IPS-18c (cell line): ENCODE measurements around the gene MT1G.
A peak's percentile ranks its signal among the peaks of the same experiment; 100 is the strongest.
"Not testable (repeated sequence)": the region's sequence is repeated elsewhere in the genome, so short reads cannot be mapped to it uniquely, and the experiment has no call there.

Experiments
- H3K4me3 ChIP-seq: 2 replicates; pipeline ENCODE4 v1.7.0; 2013; ENCODE audit warnings: low read depth, mild to moderate bottlenecking, low read length, moderate library complexity; ENCODE audit not compliant: insufficient read depth
- H3K9me3 ChIP-seq: one replicate; pipeline ENCODE4 v1.6.1; 2013; ENCODE audit warnings: mild to moderate bottlenecking, low read length, moderate library complexity; ENCODE audit not compliant: control insufficient read depth, insufficient read depth

MT1G gene

GRCh38 chr16:56632848-56633365 lies 35.0 kb downstream of the MT1G start:
- Histone ChIP-seq H3K9me3 (no peaks in the 10 kb centered on the region), H3K4me3 (peak overlapping the region; percentile 38; the same call in 1 of the 2 replicates)

GRCh38 chr16:56632156-56632847 lies 35.6 kb downstream of the MT1G start, which contains the start of gene MT1M:
Gene MT1M, plus strand, starts transcription at chr16:56632659. Its CDS starts 73 bp downstream, at chr16:56632732.
- H3K4me3 ChIP-seq = peak within 1 kb of the TSS; percentile 38
- H3K9me3 ChIP-seq = no peaks in the 10 kb centered on the region

DNA sequence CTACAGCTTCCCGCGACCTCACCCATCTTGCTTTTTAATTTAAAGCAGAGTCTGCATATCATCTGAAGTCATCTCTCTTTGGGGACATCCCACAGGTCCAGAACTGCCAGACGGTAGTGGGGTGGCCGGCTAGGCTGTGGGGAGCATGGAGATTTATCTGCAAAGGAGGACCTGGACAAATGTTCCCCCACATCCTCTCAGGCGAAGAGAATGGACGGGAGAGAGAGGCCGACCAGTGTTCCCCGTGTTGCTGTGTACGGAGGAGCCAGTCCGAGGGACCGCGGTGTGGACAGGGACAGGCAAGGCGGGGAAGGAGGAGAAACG lies 36.1 kb downstream of the MT1G start:
- Histone ChIP-seq H3K4me3 (peak overlapping the region; percentile 38), H3K9me3 (no peaks in the 10 kb centered on the region)

DNA sequence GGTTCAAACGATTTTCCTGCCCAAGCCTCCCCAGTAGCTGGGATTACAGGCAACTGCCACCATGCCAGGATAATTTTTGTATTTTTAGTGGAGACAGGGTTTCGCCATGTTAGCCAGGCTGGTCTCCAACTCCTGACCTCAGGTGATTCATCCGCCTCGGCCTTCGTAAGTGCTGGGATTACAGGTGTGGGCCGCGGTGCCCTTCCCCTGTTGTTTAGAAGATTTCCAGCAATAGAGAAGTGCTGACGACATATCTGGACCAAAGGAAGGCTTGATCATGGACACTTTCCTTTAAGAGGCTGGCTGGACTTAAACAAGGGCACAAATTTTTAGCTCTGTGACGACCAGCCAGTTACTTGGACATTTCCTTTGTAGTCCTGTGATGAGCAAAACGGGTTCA lies 36.7 kb downstream of the MT1G start:
- no peak overlapping the region for H3K4me3 ChIP-seq
- H3K9me3 ChIP-seq = no peaks in the 10 kb centered on the region

- no peak overlapping the region for H3K4me3 ChIP-seq
- no peaks in the 10 kb centered on the region for H3K9me3 ChIP-seq
Observed at GRCh38 chr16:56630134-56630533, 37.7 kb downstream of the MT1G start.

GRCh38 chr16:56629531-56629930 lies 38.3 kb downstream of the MT1G start:
- no peak overlapping the region for H3K4me3 ChIP-seq
- H3K9me3 ChIP-seq = no peaks in the 10 kb centered on the region

GRCh38 chr16:56628486-56629350 lies 39.1 kb downstream of the MT1G start:
- no peaks in the 10 kb centered on the region for H3K9me3 ChIP-seq

GRCh38 chr16:56626685-56627084 lies 41.2 kb downstream of the MT1G start:
- Histone ChIP-seq H3K9me3 (no peaks in the 10 kb centered on the region), H3K4me3 (no peak overlapping the region)

More at GRCh38 chr16:56628486-56629350, 39.1 kb downstream of the MT1G start:
- H3K4me3 ChIP-seq = no peak overlapping the region

GRCh38 chr16:56625943-56626654 lies 41.8 kb downstream of the MT1G start:
- Histone ChIP-seq H3K4me3 (peak overlapping the region; percentile 64), H3K9me3 (no peaks in the 10 kb centered on the region)

- H3K4me3 ChIP-seq = peak within 1 kb of the TSS; percentile 64
- no peaks in the 10 kb centered on the region for H3K9me3 ChIP-seq
Observed at GRCh38 chr16:56625140-56625942, 42.5 kb downstream of the MT1G start, which contains the start of gene MT1E. Gene MT1E, plus strand, starts transcription at chr16:56625781. Its CDS starts 71 bp downstream, at chr16:56625852.

- Histone ChIP-seq H3K9me3 (no peaks in the 10 kb centered on the region), H3K4me3 (no peak overlapping the region)
Observed at GRCh38 chr16:56623637-56624036, 44.2 kb downstream of the MT1G start.

GRCh38 chr16:56623184-56623583 lies 44.7 kb downstream of the MT1G start:
- not testable (repeated sequence) for H3K9me3 ChIP-seq, H3K4me3 ChIP-seq

DNA sequence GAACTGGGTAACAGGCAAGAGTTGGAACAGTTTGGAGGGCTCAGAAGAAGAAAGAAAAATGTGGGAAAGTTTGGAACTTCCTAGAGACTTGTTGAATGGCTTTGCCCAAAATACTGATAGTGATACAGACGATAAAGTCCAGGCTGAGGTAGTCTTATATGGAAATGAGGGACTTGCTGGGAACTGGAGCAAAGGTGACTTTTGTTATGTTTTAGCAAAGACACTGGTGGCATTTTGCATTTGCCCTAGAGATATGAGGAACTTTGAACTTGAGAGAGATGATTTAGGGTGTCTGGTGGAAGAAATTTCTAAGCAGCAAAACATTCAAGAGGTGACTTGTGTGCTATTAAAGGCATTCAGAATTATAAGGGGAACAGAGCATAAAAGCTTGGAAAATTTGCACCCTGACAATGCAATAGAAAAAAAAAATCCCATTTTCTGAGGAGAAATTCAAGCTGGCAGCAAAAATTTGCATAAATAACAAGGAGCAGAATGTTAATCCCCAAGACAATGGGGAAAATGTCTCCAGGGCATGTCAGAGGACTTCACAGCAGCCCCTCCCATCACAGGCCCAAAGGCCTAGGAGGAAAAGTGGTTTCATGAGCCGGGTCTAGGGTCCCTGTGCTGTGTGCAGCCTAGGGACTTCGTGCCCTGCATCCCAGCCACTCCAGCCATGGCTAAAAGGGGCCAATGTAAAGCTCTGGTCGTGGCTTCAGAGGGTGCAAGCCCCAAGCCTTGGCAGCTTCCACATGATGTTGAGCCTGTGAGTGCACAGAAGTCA lies 46.0 kb downstream of the MT1G start:
- not testable (repeated sequence) for H3K4me3 ChIP-seq

DNA sequence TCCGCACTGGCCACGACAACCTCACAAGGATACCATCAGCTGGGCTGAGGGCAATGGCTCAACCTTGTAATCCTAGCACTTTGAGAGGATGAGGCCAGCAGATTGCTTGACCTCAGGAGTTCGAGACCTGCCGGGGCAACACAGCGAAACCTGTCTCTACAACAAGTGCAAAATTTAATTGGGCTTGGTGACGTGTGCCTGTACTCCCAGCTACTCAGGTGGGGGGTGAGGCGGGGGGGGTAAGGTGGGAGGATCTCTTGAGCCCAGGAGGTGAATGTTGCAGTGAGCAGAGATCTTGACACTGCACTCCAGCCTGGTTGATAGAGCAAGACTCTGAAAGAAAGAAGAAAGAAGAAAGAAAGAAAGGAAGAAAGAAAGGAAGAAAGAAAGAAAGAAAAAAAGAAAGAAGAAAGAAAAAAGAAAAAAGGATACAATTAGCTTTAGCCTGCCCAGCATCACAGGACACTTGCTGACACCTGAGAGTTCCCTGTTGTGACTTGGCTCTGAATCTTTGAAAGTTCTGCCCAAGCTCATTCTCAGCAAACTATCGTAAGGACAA lies 47.4 kb downstream of the MT1G start:
- Histone ChIP-seq H3K9me3 (no peaks in the 10 kb centered on the region), H3K4me3 (no peak overlapping the region)

More for the DNA sequence above, 46.0 kb downstream of the MT1G start:
- not testable (repeated sequence) for H3K9me3 ChIP-seq

- Histone ChIP-seq H3K4me3 (no peak overlapping the region), H3K9me3 (no peaks in the 10 kb centered on the region)
Observed at GRCh38 chr16:56618138-56618537, 49.7 kb downstream of the MT1G start.
